NAMALWA (cell line): ENCODE results near the gene EPN3.

ENCODE experiments used
- DNase-seq: peaks from one replicate; pipeline ENCODE4 v3.0.0-alpha.2; 2015; ENCODE audit warnings: low spot score

EPN3 gene

DNA sequence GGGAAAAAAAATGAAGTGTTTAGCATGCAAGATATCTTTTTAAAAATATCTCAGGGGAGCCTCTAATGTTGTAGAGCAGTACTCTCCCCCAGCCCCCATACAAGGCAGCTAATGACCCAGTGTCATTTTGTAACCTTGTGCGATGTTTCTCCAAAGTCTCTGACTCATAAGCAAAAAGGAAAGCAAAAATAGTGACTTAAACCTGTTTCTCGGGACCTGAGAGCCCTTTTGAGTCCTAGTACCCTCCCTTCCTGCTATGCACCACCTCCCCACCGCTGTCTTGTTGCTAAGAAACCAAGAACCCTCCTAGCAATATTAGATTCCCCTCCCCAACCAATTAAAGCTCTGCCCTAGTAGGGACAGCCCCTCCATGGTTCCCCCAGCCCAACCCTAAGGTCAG lies 21.5 kb upstream of the EPN3 start:
- DNase-seq = no peak

DNA sequence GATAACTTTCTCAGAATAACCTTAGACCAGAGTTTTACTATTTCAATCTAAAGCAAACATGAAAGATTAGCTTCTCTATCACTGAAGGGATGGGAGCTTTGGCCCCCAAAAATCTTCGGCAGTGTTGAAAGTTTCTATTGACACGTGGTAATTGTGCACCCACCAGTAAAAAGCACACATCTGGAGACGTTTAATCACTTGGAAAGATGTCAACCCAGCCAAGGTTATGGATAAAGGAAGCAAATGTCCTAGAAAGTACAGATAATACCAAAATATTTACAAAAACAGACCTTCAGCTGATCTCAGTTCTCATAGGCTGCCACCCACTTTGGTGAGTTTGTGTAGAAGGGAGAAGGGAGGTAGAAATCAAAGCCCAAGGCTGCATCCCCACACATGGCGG lies 19.0 kb upstream of the EPN3 start:
- no peak for DNase-seq

DNA sequence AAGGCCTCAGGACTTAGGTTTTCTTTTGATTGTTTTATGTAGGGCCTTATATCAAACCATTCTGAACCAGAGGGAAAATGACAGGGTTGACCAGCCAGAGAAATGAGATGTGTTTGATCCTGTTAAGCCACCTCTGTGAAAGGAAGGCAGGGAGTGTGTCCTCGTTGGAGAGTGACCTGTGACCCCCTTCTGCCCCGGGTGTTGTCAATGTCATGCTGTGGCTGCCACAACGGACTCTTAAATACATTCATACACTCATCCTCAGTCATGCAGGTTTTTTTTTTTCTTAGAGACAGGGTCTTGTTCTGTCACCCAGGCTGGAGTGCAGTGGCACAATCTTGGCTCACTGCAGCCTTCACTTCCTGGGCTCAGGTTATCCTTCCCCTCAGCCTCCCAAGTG lies 18.1 kb upstream of the EPN3 start:
- DNase-seq = no peak

DNA sequence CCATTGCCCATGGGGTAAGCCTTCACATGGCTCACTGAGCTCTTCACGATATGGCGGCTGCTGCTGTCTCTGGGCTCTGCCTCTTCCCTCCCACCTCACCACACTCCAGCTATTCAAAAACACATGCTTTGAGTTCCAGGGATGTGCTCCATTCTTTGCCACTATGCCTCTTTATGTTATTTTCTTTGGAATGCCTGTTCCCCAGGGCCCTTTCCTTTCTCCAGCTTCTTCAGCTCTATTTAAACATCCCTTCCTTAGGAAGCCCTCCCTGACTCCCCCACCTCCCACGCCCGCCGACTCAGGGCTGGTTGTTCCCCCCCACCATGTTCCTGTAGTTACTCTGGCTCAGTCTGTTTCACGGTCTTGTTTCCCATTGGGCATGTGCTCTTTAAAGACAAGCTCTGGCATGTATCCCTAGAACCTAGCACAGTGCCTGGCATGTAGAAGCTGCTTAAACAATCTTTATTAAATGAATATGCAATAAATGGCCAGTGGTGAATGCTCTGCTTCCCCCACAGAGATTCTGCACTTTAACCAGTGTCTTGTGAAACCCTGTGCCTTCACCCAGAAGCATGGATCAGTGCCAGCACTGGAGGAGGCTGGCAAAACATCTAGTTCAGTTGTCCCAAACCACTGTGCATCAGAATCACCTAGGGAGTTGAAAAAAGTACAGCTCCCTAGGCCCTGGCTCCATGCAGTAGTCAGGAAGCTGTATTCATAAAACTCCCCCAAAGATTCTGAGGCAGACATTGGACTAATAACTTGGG lies 17.4 kb upstream of the EPN3 start:
- no peak for DNase-seq

DNA sequence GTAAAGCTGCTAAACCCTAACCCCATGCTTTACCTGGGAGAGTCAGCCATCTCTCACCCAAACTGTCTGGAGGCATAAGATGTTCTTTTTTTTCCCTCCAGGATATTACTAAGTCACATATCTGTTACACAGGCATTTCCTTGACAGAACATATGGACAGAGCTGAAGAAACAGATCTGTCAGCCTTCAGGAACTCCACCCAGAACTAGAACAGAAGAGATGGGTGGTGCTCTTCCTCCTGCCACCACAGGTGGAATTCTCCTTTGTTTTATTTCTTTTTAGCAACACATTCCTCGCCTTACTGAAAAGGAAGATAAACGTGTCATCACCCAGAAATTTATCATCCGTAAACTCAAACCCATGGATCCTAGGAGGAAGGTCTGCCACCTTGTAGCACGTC lies 15.5 kb upstream of the EPN3 start:
- no peak for DNase-seq

DNA sequence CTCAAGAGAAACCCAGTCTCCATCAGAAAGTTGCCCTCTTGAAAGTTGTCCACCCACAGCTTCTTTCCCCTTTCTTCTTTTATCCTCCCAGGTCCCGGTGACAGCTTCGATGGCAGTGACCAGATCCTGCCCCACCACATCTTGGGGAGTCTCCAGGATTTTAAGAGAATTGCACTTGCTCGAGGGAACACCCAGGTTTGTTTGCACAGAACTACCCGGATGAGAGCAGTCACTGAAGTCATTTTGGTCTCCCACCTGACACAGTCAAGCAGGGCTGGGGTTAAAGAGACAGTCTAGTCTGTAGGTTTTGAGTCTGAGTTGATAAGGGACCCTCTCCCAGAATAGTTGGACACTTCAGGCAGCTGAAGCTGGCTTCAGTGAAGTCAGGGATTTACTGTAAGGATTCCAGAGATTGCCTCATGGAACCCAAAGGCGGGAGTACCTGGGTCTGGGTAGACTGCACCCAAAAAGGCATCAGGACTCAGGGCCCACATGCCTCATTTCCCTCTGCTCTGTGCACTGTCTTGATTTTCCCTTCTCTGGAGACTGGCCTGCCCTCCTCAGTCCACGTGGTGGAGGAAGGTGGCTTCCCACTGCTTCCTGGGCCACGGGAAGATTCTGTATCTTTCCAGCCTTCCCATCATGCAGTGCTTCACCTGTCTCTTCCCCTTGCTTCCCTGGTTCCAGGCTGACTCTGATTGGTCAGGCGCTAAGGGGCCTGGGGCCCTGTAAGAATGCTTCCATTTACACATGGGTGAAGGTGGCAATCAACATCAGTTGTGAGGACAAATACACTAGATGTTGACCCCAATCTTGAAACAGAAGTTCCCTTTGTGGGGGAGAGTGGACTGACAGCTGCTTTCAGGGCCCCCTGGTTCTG lies 14.8 kb upstream of the EPN3 start:
- no peak for DNase-seq

DNA sequence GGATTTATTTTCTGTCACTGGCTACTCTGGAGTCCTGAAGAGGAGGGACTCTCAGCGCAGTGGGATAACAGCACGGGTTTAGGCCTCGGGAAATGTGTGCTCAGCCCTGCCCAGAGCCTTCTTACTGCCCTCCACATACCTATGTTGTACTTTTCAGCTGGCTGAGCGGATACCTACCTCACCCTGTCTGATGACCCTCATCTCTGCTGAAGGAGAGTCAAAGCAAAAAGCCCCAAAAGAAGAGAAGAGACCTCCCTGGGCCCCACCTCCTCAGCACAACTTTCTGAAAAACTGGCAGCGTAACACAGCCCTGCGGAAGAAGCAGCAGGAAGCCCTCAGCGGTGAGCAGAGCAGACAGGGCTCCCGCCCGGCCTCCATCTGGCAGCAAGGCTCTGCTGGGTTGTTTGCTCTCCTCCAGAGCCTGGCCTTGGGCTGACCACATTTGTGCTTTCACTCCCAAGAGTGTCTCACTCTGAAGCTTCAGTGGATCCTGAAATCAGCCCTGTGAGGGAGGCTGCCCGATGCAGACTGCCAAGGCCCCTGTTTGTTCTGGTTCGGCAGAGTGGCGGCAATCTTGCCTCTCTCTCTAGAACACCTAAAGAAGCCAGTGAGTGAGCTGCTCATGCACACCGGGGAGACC lies 14.0 kb upstream of the EPN3 start:
- no peak for DNase-seq

DNA sequence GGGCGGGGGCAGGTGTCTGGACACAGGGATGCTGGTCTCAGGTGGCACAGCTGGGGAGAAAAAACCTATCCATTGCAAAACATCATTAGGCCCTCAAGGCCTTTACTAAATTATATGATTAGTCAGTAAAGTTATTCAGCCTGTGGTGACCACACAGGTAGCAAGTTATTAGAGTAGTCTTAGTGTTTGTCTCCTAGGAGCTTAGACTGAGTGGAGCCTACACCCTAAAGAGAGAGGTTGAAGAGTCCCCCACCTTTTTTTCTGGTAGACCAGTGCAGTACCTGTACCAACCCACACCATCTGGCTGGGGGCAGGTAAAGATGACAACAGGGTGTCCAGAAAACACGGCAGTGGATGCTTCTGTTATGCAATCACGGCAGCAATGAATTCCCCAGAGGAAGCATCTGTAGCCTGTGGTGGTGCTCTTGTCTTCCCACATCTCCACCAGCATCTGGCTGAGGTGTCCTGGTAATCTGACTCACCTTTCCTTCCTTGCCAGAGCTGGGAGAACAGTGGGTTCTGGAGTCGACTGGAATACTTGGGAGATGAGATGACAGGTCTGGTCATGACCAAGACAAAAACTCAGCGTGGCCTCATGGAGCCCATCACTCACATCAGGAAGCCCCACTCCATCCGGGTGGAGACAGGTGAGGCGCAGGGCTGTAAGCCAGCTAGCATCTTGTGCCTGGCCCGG lies 13.2 kb upstream of the EPN3 start:
- no peak for DNase-seq

DNA sequence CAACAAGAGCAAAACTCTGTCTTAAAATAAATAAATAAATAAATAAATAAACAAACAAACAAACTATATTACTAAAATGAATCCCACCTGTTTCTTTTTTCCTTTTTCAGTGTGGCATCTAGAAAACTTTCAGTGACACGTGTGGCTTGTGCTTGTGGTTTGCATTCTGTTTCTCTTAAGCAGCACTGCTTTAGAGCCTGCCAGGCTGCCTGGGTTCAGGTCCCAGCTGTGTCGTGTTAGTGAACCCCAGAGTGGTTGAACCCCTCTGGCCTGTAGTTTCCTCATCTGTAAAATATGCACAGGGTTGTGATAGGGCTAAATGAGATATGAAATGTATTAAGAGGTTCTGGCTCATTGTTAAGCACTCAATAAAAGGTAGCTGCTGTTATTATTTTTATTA lies 12.1 kb upstream of the EPN3 start:
- DNase-seq = no peak

DNA sequence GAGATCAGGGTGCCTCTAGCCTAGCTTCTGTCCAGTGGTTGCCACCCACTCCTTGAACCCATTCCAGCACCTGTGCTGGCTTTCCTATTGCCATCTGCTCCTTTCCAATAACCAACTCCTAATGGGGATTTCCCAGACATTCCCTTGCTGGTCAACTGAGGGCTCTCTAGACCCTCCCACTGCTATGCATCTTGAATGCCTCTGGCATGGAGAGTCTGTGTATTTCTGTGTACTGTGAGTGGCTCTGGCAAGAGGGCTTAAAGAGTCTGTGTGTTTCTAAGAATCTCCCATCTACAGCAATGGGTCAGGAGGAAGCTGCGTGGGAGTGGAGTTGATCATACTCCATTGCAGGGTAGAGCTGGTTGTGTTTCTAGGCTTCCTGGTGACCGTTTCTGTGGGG lies 11.0 kb upstream of the EPN3 start:
- no peak for DNase-seq

DNA sequence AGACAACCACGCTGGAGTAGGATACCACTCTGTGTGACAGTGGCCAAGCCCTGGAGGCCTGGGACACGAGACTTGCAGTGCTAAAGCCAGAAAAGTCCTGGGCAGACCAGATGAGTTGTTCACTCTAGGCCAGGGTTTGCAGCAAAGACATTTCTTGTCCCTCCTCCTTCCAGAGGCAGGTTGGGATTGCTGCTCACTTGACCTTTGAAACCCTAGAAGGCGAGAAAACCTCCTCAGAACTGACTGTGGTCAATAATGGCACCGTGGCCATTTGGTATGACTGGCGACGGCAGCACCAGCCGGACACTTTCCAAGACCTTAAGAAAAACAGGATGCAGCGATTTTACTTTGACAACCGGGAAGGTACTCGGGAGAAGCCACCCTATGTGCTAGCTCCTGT lies 9.8 kb upstream of the EPN3 start:
- DNase-seq = no peak

DNA sequence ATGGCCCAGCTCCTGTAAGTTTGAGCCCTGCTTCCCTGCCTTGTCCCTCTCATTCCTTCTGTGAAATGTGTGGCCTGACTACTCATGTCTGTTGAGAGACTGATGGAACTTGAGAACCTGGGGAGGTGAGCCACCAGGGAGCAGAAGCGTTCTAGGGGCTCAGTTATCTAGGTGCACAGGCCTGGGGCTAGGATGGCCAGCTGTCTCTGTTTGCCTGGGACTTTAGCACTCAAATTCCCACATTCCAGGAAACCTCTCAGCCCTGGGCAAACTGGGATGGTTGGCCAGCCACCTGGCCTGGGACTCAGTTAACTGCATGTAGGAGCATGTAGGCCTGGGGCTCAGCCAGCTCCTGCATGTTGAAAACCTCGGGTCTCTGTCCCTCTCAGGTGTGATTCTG lies 9.3 kb upstream of the EPN3 start:
- no peak for DNase-seq

DNA sequence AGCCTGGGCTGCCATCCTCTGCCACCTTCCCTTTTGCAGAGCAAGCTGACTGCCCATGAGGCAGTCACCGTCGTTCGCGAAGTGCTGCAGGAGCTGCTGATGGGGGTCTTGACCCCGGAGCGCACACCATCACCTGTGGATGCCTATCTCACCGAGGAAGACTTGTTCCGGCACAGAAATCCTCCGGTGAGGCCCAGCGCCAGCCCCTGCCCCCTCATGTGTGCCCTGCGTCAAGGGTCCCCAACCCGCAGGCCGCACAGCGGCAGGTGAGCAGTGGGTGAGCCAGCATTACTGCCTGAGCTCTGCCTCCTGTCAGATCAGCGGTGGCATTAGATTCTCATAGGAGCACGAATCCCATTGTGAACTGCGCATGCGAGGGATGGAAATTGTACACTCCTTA lies 7.7 kb upstream of the EPN3 start:
- DNase-seq = no peak

DNA sequence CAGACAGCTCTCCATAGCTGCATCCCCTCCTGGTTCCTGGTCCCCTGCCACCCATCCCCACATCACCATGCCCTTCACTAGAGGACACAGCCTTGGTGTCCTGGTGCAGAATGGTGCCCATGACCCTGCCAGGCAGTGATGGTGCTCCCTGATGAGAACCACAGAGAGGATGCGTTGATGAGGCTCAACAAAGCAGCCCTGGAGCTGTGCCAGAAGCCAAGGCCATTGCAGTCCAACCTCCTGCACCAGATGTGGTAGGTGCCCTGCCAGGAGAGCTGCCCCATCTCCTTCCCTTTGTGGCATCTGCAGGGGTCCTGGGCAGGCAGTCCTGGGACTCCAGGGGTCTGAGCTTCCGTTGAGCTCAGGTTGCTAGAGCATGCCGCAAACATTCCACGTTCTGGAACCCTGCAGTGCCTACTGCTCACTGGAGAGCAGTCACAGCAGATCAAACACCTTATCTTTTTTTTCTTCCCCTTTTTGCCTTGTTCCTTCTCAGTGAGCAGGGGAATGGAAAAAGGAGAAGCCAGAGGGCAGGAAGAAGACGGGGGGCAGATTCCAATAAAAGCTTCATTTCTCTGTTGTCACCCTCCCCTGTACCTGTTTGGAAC lies 5.3 kb upstream of the EPN3 start:
- DNase-seq = no peak

DNA sequence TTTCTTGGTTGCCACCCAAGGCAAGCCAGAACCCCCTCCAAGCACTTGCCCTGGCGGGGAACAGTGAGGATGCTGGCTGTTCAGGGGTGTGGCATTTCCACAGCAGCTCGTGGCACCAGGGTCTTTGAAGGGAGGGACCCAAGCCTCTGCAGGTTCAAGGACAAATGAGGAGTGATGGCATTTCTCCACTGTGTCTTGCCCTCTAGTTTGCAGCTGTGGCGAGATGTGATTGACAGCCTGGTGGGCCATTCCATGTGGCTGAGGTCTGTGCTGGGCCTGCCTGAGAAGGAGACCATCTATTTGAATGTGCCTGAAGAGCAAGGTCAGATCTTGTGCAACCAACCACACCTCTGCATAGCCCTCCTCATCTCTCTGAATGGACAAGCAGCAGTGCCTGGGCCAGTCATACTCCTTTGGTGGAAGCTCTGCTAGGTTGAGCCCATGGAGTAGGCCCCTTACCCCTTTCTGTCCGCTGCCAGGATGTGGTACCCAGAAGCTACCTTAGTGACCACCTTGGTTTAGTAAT lies 4.5 kb upstream of the EPN3 start:
- no peak for DNase-seq

DNA sequence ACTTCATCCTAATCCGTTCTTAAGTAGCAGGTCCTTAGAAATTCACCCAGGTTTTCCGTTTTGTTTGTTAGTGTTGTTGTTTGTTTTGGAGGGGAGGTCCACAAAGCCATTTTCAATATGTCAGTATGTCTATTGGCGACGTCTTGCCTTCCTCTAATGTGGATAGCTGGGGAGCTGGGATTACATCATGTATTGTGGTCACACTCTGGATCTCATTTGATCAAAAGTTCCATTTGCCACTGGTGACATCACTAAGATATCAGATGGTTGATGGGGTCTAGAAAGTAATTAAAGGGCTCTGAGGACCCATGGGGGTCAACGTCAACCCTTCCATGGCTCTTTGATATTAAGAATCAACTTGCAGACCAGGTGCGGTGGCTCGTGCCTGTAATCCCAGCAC lies 2.7 kb upstream of the EPN3 start:
- no peak for DNase-seq

DNA sequence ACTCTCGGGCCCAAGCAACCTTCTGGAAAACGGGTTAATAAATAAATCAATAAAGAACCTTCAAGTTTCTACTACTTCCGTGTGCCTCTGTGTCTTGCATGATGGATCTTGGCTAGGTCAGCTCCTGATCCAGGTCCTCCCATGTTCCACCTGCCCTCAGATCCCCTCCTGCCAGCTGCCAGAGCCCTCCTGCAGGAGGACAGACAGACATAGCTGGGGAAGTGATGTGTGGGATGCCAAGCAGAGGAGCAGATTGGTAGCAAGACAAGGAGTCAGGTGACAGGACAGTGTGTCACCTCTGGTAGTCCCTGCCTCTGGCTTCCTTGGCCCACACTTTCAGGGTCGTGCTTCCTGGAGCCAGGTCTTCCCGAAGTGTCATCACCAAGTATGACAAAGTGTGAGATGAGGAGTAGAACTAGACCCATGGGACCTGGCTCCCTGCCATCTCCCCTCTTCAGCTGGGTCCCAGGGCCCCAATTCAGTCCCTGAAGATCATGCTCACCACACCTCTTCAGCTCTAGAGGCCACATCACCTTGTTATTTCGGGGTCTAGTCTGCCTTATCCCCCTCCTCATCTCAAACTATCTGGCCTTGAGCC lies 1.0 kb upstream of the EPN3 start:
- no peak for DNase-seq

DNA sequence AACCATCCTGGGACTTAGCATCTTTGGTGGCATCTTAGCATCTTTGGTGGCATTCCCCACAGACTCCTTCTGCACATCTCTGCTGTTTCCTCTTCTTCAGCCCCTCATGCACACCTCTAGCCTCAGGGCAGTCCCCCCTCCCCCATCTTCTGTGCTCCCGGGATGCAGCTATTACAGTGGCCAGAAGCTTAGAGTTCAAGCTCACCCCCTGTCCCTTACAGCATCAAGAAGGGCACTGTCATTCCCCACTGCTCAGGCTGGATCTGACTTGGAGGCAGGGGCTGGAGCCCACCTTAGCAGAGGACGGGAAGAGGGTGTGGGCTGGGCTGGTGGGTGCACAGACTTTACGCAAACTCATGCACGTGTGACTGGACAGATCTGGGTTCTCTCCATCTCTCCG lies 650 bp downstream of the EPN3 start:
- DNase-seq = no peak

DNA sequence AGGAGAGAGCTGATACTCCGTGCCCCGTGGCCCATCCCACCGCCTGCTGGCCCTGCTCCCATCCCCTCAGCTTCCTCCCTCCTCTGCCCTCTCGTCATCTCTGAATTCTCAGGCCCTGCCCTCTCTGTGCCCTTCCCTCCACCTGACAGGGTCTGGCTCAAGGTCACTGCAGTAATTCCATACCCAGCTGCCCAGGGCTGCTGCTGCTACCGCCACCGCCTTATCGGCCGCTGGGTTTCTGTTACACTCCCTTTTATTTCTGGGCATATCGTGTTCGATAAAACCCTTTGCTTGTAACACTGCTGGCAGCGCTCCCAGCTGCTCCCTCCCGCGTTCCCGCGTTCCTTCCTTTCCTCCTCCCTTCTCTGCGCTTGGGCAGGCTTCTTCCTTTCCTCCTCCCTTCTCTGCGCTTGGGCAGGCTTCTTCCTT lies 1.2 kb downstream of the EPN3 start:
- DNase-seq = no peak

DNA sequence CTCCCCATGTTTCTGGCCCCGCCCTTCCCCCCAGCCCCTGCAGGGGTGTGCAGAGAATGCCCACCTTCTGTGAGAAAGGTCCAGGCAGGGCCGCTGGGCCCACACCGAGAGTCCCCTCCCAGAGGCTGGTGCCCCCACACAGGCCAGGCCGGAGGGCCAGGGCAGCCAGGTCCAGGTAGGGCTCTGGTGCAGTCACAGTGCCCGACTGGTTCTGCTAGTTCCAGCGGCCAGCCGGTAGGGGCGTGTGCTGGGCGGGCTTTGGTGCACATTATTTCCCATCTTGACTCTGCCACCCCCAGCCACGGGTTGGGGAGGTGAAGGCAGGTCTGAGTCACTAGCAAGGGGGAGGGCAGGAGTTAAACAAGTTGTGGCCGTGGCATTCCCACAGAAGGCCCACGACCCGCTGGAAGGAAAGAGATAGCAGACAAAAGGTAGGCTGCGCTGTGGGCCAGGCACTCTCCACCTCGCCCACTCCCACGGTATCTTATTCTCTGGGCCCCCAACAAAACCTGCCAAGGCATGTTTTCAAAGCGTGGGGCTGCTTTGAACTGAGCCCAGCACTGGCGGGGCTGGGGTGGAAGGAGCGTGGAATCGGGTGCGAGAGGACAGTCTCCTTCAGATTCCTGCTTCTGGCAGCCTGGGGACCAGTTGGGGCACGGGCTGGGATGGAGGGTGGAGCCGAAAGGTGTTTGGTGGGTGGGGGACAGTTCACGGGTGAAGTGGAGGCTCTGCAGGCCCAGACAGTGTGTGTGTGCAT lies 1.9 kb downstream of the EPN3 start:
- no peak for DNase-seq

DNA sequence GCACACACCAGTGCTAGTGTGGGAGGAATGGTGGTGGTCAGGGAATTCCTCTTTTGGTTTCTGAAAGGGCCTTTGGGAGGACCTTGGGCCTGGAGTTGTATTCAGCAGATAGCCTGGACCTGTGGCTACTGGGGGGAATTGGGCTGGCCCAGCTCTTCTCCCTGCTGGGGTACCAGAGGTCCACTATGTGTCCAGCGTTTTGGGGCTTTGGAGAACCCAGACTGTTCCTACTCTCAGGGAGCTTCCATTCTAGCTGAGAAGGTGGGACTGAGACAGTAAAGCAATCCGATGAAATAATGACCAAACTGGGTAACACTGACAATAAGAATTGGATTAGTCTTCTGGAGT lies 2.4 kb downstream of the EPN3 start:
- DNase-seq = no peak
